ENCODE data around the gene KRT8. TPM values are rescaled to one million over a fixed set of nuclear protein-coding genes. Genes with fewer than 3 reads are reported as not detected.

Gene KRT8
- total RNA-seq, 1 experiment from 2014 or later, result not detected

GRCh38 chr12:52910248-52910883 lies 5.5 kb upstream of the KRT8 start:
- Histone ChIP-seq H3K36me3 (ENCODE audit: insufficient read depth, low read length) (no peaks in the 10 kb centered on the region), H3K4me1 (ENCODE audit: low read length) (no peaks in the 10 kb centered on the region), H2AFZ (ENCODE audit: low read length) (no peak overlapping the region), H3K9ac (ENCODE audit: low read length) (no peak overlapping the region), H3K9me2 (replicated peaks; ENCODE audit: insufficient read depth, low read length) (no peaks in the 10 kb centered on the region), H4K20me1 (ENCODE audit: insufficient read depth, low read depth, low read length) (no peaks in the 10 kb centered on the region), H3K27ac (ENCODE audit: low read length) (no peak overlapping the region), H3K4me2 (ENCODE audit: low read depth, low read length, poor library complexity, severe bottlenecking) (no peak overlapping the region), H3K9me3 (ENCODE audit: low read length) (no peaks in the 10 kb centered on the region), H3K4me3 (ENCODE audit: low read length) (no peak overlapping the region), H3K27me3 (ENCODE audit: low read length) (no peaks in the 10 kb centered on the region), H3K79me2 (ENCODE audit: low read length) (no peaks in the 10 kb centered on the region)
- no peak for DNase-seq

- DNase-seq, result no peak
- Histone ChIP-seq H3K36me3 (ENCODE audit: insufficient read depth, low read length) (no peaks in the 10 kb centered on the region), H3K9ac (ENCODE audit: low read length) (no peak overlapping the region), H4K20me1 (ENCODE audit: insufficient read depth, low read depth, low read length) (no peaks in the 10 kb centered on the region), H3K4me3 (ENCODE audit: low read length) (no peak overlapping the region), H3K27ac (ENCODE audit: low read length) (no peak overlapping the region), H3K9me3 (ENCODE audit: low read length) (no peaks in the 10 kb centered on the region), H3K4me1 (ENCODE audit: low read length) (no peaks in the 10 kb centered on the region), H3K79me2 (ENCODE audit: low read length) (no peaks in the 10 kb centered on the region), H3K4me2 (ENCODE audit: low read depth, low read length, poor library complexity, severe bottlenecking) (no peak overlapping the region), H2AFZ (ENCODE audit: low read length) (no peak overlapping the region), H3K27me3 (ENCODE audit: low read length) (no peaks in the 10 kb centered on the region), H3K9me2 (replicated peaks; ENCODE audit: insufficient read depth, low read length) (no peaks in the 10 kb centered on the region)
These were observed 4.9 kb upstream of the KRT8 start for GRCh38 chr12:52909796-52910195.

- Histone ChIP-seq H4K20me1 (ENCODE audit: insufficient read depth, low read depth, low read length) (no peaks in the 10 kb centered on the region), H3K4me3 (ENCODE audit: low read length) (no peak overlapping the region), H3K4me2 (ENCODE audit: low read depth, low read length, poor library complexity, severe bottlenecking) (no peak overlapping the region), H2AFZ (ENCODE audit: low read length) (no peak overlapping the region), H3K4me1 (ENCODE audit: low read length) (no peaks in the 10 kb centered on the region), H3K9me2 (replicated peaks; ENCODE audit: insufficient read depth, low read length) (no peaks in the 10 kb centered on the region), H3K9me3 (ENCODE audit: low read length) (no peaks in the 10 kb centered on the region), H3K27ac (ENCODE audit: low read length) (no peak overlapping the region), H3K79me2 (ENCODE audit: low read length) (no peaks in the 10 kb centered on the region), H3K36me3 (ENCODE audit: insufficient read depth, low read length) (no peaks in the 10 kb centered on the region), H3K27me3 (ENCODE audit: low read length) (no peaks in the 10 kb centered on the region), H3K9ac (ENCODE audit: low read length) (no peak overlapping the region)
- no peak for DNase-seq
These were observed 4.5 kb upstream of the KRT8 start for GRCh38 chr12:52909331-52909730.

- no peak for DNase-seq
- Histone ChIP-seq H2AFZ (ENCODE audit: low read length) (no peak overlapping the region), H3K79me2 (ENCODE audit: low read length) (no peaks in the 10 kb centered on the region), H3K4me3 (ENCODE audit: low read length) (no peak overlapping the region), H3K36me3 (ENCODE audit: insufficient read depth, low read length) (no peaks in the 10 kb centered on the region), H3K9me3 (ENCODE audit: low read length) (no peaks in the 10 kb centered on the region), H3K9ac (ENCODE audit: low read length) (no peak overlapping the region), H3K9me2 (replicated peaks; ENCODE audit: insufficient read depth, low read length) (no peaks in the 10 kb centered on the region), H3K27me3 (ENCODE audit: low read length) (no peaks in the 10 kb centered on the region), H3K27ac (ENCODE audit: low read length) (no peak overlapping the region), H3K4me2 (ENCODE audit: low read depth, low read length, poor library complexity, severe bottlenecking) (no peak overlapping the region), H4K20me1 (ENCODE audit: insufficient read depth, low read depth, low read length) (no peaks in the 10 kb centered on the region), H3K4me1 (ENCODE audit: low read length) (no peaks in the 10 kb centered on the region)
These were observed 2.4 kb upstream of the KRT8 start for GRCh38 chr12:52907092-52907810.

GRCh38 chr12:52906191-52906601 lies 1.3 kb upstream of the KRT8 start:
- Histone ChIP-seq H3K9ac (ENCODE audit: low read length) (no peak overlapping the region), H3K4me3 (ENCODE audit: low read length) (no peak overlapping the region), H3K9me3 (ENCODE audit: low read length) (no peaks in the 10 kb centered on the region), H4K20me1 (ENCODE audit: insufficient read depth, low read depth, low read length) (no peaks in the 10 kb centered on the region), H3K36me3 (ENCODE audit: insufficient read depth, low read length) (no peaks in the 10 kb centered on the region), H3K4me1 (ENCODE audit: low read length) (no peaks in the 10 kb centered on the region), H3K27me3 (ENCODE audit: low read length) (no peaks in the 10 kb centered on the region), H3K27ac (ENCODE audit: low read length) (no peak overlapping the region), H2AFZ (ENCODE audit: low read length) (no peak overlapping the region), H3K4me2 (ENCODE audit: low read depth, low read length, poor library complexity, severe bottlenecking) (no peak overlapping the region), H3K9me2 (replicated peaks; ENCODE audit: insufficient read depth, low read length) (no peaks in the 10 kb centered on the region), H3K79me2 (ENCODE audit: low read length) (no peaks in the 10 kb centered on the region)
- no peak for DNase-seq

- H3K9ac ChIP-seq (ENCODE audit: low read length), result no peak overlapping the region
- H4K20me1 ChIP-seq (ENCODE audit: insufficient read depth, low read depth, low read length), result no peaks in the 10 kb centered on the region
- no peak overlapping the region for H3K27ac ChIP-seq (ENCODE audit: low read length)
- no peak overlapping the region for H2AFZ ChIP-seq (ENCODE audit: low read length)
- no peak overlapping the region for H3K4me3 ChIP-seq (ENCODE audit: low read length)
- H3K4me2 ChIP-seq (ENCODE audit: low read depth, low read length, poor library complexity, severe bottlenecking), result no peak overlapping the region
- H3K79me2 ChIP-seq (ENCODE audit: low read length), result no peaks in the 10 kb centered on the region
- no peaks in the 10 kb centered on the region for H3K27me3 ChIP-seq (ENCODE audit: low read length)
- no peaks in the 10 kb centered on the region for H3K36me3 ChIP-seq (ENCODE audit: insufficient read depth, low read length)
- H3K9me2 ChIP-seq (replicated peaks; ENCODE audit: insufficient read depth, low read length), result no peaks in the 10 kb centered on the region
- H3K9me3 ChIP-seq (ENCODE audit: low read length), result no peaks in the 10 kb centered on the region
- no peaks in the 10 kb centered on the region for H3K4me1 ChIP-seq (ENCODE audit: low read length)
- no peak for DNase-seq
These were observed 894 bp downstream of the KRT8 start for GRCh38 chr12:52903855-52904508.

- Histone ChIP-seq H3K9me2 (replicated peaks; ENCODE audit: insufficient read depth, low read length) (no peaks in the 10 kb centered on the region), H3K36me3 (ENCODE audit: insufficient read depth, low read length) (no peaks in the 10 kb centered on the region), H3K4me3 (ENCODE audit: low read length) (no peak overlapping the region), H3K27me3 (ENCODE audit: low read length) (no peaks in the 10 kb centered on the region), H4K20me1 (ENCODE audit: insufficient read depth, low read depth, low read length) (no peaks in the 10 kb centered on the region), H2AFZ (ENCODE audit: low read length) (no peak overlapping the region), H3K4me2 (ENCODE audit: low read depth, low read length, poor library complexity, severe bottlenecking) (no peak overlapping the region), H3K9ac (ENCODE audit: low read length) (no peak overlapping the region), H3K4me1 (ENCODE audit: low read length) (no peaks in the 10 kb centered on the region), H3K27ac (ENCODE audit: low read length) (no peak overlapping the region), H3K79me2 (ENCODE audit: low read length) (no peaks in the 10 kb centered on the region), H3K9me3 (ENCODE audit: low read length) (no peaks in the 10 kb centered on the region)
- no peak for DNase-seq
These were observed 1.5 kb downstream of the KRT8 start for GRCh38 chr12:52903285-52903854.

All from Karpas-422 (cell line).